ENCODE data around the gene CDH4.

DNA sequence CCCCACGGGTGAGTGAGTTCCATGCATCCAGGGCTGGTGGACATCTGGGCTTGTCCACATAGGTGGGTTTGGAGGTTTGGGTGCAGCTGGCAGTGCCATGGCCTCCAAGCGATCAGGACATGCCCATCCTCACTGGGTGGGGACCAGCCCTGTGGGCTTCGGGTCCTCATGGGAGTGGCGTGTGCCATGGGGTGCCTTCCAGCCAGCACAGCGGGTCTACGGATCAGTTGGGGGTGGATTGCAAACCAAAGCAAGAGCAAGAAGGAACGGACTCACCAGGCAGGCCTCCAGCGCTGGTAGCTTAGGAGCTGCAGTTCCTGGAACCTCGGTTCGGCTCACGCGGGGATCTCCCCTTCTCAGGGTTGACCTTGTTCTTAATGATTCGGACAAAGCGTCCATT is 449.3 kb downstream of the CDH4 start:
- TF ChIP-seq ZNF530 (tag by site-specific recombination; IDR thresholded peaks at IDR 0.05; ENCODE audit: low read depth) = no peak
- TF ChIP-seq, protein P1, sequence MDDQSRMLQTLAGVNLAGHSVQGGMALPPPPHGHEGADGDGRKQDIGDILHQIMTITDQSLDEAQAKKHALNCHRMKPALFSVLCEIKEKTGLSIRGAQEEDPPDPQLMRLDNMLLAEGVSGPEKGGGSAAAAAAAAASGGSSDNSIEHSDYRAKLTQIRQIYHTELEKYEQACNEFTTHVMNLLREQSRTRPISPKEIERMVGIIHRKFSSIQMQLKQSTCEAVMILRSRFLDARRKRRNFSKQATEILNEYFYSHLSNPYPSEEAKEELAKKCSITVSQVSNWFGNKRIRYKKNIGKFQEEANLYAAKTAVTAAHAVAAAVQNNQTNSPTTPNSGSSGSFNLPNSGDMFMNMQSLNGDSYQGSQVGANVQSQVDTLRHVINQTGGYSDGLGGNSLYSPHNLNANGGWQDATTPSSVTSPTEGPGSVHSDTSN (CRISPR knock-in tag; IDR thresholded peaks at IDR 0.05) = no peak
- TF ChIP-seq, protein P2, sequence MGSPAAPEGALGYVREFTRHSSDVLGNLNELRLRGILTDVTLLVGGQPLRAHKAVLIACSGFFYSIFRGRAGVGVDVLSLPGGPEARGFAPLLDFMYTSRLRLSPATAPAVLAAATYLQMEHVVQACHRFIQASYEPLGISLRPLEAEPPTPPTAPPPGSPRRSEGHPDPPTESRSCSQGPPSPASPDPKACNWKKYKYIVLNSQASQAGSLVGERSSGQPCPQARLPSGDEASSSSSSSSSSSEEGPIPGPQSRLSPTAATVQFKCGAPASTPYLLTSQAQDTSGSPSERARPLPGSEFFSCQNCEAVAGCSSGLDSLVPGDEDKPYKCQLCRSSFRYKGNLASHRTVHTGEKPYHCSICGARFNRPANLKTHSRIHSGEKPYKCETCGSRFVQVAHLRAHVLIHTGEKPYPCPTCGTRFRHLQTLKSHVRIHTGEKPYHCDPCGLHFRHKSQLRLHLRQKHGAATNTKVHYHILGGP (tag by site-specific recombination; IDR thresholded peaks at IDR 0.05) = no peak
- TF ChIP-seq ZNF394 (tag by site-specific recombination; IDR thresholded peaks at IDR 0.05; ENCODE audit: borderline replicate concordance) = no peak
- TF ChIP-seq ZNF223 (tag by site-specific recombination; IDR thresholded peaks at IDR 0.05) = no peak
- TF ChIP-seq, protein P3, sequence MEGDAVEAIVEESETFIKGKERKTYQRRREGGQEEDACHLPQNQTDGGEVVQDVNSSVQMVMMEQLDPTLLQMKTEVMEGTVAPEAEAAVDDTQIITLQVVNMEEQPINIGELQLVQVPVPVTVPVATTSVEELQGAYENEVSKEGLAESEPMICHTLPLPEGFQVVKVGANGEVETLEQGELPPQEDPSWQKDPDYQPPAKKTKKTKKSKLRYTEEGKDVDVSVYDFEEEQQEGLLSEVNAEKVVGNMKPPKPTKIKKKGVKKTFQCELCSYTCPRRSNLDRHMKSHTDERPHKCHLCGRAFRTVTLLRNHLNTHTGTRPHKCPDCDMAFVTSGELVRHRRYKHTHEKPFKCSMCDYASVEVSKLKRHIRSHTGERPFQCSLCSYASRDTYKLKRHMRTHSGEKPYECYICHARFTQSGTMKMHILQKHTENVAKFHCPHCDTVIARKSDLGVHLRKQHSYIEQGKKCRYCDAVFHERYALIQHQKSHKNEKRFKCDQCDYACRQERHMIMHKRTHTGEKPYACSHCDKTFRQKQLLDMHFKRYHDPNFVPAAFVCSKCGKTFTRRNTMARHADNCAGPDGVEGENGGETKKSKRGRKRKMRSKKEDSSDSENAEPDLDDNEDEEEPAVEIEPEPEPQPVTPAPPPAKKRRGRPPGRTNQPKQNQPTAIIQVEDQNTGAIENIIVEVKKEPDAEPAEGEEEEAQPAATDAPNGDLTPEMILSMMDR (tag by site-specific recombination; IDR thresholded peaks at IDR 0.05) = no peak
- TF ChIP-seq ZNF24 (tag by site-specific recombination; IDR thresholded peaks at IDR 0.05) = no peak
- TF ChIP-seq GLI2 (tag by site-specific recombination; IDR thresholded peaks at IDR 0.05; ENCODE audit: borderline replicate concordance, low read depth) = no peak
- no peak for TF ChIP-seq ZNF560 (tag by site-specific recombination; IDR thresholded peaks at IDR 0.05; ENCODE audit: borderline replicate concordance)
- TF ChIP-seq ZNF585B (tag by site-specific recombination; IDR thresholded peaks at IDR 0.05) = no peak
